ENCODE measurements around the gene ZNF710. TPM values are rescaled to one million over a fixed set of nuclear protein-coding genes. Genes with fewer than 3 reads are reported as not detected.

Gene ZNF710
- total and polyA plus RNA-seq, 2 of the 13 experiments (the other 11 are each of a cell fraction or from before 2014, with no cell fraction given) = 4.7 to 20.6 TPM

- no peak for TF ChIP-seq SIX4 (CRISPR knock-in tag; IDR thresholded peaks at IDR 0.05)
- peak; percentile 45; the same call in 1 of the 2 replicates for TF ChIP-seq HDAC2 (CRISPR knock-in tag; IDR thresholded peaks at IDR 0.05)
- no peak for TF ChIP-seq ZNF383 (CRISPR knock-in tag; IDR thresholded peaks at IDR 0.05; ENCODE audit: borderline replicate concordance)
- TF ChIP-seq CCDC6 (CRISPR knock-in tag; IDR thresholded peaks at IDR 0.05) = no peak
- 0 out of 2 replicates have a peak, but pooled peaks have one; percentile 28 for TF ChIP-seq ZNF274 (CRISPR knock-in tag; IDR thresholded peaks at IDR 0.05)
- TF ChIP-seq MXD4 (CRISPR knock-in tag; IDR thresholded peaks at IDR 0.05) = no peak
- TF ChIP-seq ZC3H4 (CRISPR knock-in tag; IDR thresholded peaks at IDR 0.05; ENCODE audit: borderline replicate concordance) = no peak
- TF ChIP-seq, protein P1, sequence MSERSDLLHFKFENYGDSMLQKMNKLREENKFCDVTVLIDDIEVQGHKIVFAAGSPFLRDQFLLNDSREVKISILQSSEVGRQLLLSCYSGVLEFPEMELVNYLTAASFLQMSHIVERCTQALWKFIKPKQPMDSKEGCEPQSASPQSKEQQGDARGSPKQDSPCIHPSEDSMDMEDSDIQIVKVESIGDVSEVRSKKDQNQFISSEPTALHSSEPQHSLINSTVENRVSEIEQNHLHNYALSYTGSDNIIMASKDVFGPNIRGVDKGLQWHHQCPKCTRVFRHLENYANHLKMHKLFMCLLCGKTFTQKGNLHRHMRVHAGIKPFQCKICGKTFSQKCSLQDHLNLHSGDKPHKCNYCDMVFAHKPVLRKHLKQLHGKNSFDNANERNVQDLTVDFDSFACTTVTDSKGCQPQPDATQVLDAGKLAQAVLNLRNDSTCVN (CRISPR knock-in tag; IDR thresholded peaks at IDR 0.05; ENCODE audit: borderline replicate concordance) = no peak
- no peak for TF ChIP-seq ZNF605 (CRISPR knock-in tag; IDR thresholded peaks at IDR 0.05)
- no peak for TF ChIP-seq ZNF670 (CRISPR knock-in tag; IDR thresholded peaks at IDR 0.05; ENCODE audit: borderline replicate concordance)
- peak; percentile 31; the same call in 1 of the 2 replicates for TF ChIP-seq POGZ (CRISPR knock-in tag; IDR thresholded peaks at IDR 0.05)
- TF ChIP-seq ZNF432 (CRISPR knock-in tag; IDR thresholded peaks at IDR 0.05; ENCODE audit: borderline replicate concordance) = no peak
- TF ChIP-seq ZFP36L1 (CRISPR knock-in tag; IDR thresholded peaks at IDR 0.05) = no peak
- 0 out of 2 replicates have a peak, but pooled peaks have one; percentile 38 for TF ChIP-seq ZNF44 (CRISPR knock-in tag; IDR thresholded peaks at IDR 0.05)
- no peak for TF ChIP-seq PHF20 (CRISPR knock-in tag; IDR thresholded peaks at IDR 0.05)
- peak; percentile 32; the same call in 1 of the 2 replicates for TF ChIP-seq KDM3A (CRISPR knock-in tag; IDR thresholded peaks at IDR 0.05; ENCODE audit: low read depth)
- no peak for TF ChIP-seq ELF4 (CRISPR knock-in tag; IDR thresholded peaks at IDR 0.05; ENCODE audit: borderline replicate concordance)
- TF ChIP-seq ZNF766 (CRISPR knock-in tag; IDR thresholded peaks at IDR 0.05; ENCODE audit: borderline replicate concordance) = no peak
- TF ChIP-seq ZEB1 (IDR thresholded peaks at IDR 0.05; ENCODE audit: insufficient replicate concordance, low read depth) = peak; percentile 70
- no peak; the same call in 1 of the 2 replicates for TF ChIP-seq ZNF572 (CRISPR knock-in tag; IDR thresholded peaks at IDR 0.05)
- TF ChIP-seq ZNF619 (CRISPR knock-in tag; IDR thresholded peaks at IDR 0.05) = no peak
- TF ChIP-seq GABPA (IDR thresholded peaks at IDR 0.05; ENCODE audit: low read depth, low read length) = no peak
- no peak for TF ChIP-seq GABPA (CRISPR knock-in tag; IDR thresholded peaks at IDR 0.05; ENCODE audit: low read depth)
- TF ChIP-seq, protein P2, sequence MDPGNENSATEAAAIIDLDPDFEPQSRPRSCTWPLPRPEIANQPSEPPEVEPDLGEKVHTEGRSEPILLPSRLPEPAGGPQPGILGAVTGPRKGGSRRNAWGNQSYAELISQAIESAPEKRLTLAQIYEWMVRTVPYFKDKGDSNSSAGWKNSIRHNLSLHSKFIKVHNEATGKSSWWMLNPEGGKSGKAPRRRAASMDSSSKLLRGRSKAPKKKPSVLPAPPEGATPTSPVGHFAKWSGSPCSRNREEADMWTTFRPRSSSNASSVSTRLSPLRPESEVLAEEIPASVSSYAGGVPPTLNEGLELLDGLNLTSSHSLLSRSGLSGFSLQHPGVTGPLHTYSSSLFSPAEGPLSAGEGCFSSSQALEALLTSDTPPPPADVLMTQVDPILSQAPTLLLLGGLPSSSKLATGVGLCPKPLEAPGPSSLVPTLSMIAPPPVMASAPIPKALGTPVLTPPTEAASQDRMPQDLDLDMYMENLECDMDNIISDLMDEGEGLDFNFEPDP (CRISPR knock-in tag; conservative IDR thresholded peaks at IDR 0.05) = no peak
- no peak for TF ChIP-seq PRPF4 (IDR thresholded peaks at IDR 0.05; ENCODE audit: low read depth, low read length, poor library complexity, severe bottlenecking)
- no peak for TF ChIP-seq ZNF160 (CRISPR knock-in tag; IDR thresholded peaks at IDR 0.05)
- TF ChIP-seq JARID2 (CRISPR knock-in tag; IDR thresholded peaks at IDR 0.05; ENCODE audit: insufficient replicate concordance) = no peak
- no peak for TF ChIP-seq NKX3-1 (CRISPR knock-in tag; IDR thresholded peaks at IDR 0.05)
- TF ChIP-seq PCBP2 (optimal IDR thresholded peaks at IDR 0.05; ENCODE audit: low read depth, low read length, poor library complexity, severe bottlenecking) = no peak
Measured at GRCh38 chr15:90035095-90035839, 34.1 kb downstream of the ZNF710 start (continued).

Data from HepG2 (cell line).